Activated CD4-positive, alpha-beta T cell treated with anti-CD3 and anti-CD28 coated beads, Interleukin-2, amount 10 ng/mL, durations not matched to agents 7 days and 5 days (primary cell): Measurements from ENCODE around the gene SNED1. TPM values are rescaled to one million over a fixed set of nuclear protein-coding genes. Genes with fewer than 3 reads are reported as not detected.
A peak's percentile ranks its signal among the peaks of the same experiment; 100 is the strongest.

Experiments
- CTCF ChIA-PET: fragments of 350-600 bp; sonication (Branson Sonifier 250); formaldehyde crosslinking; loops from one replicate; lab custom pipeline; 2021; ENCODE audit warnings: antibody characterized with exemption; lab: Charles Lee
- POLR2A ChIA-PET: fragments of 350-600 bp; sonication (Branson Sonifier 250); formaldehyde crosslinking; loops from one replicate; lab custom pipeline; 2021; ENCODE audit warnings: antibody characterized with exemption; lab: Charles Lee
- DNase-seq: peaks from one replicate; pipeline ENCODE4 v3.0.0-alpha.2; 2020
- H3K27ac Mint-ChIP-seq: one replicate; pipeline ENCODE4 v1.8.0; 2021; ENCODE audit warnings: mild to moderate bottlenecking, moderate library complexity, mixed read lengths
- H3K27me3 Mint-ChIP-seq: one replicate; pipeline ENCODE4 v1.8.0; 2021; ENCODE audit warnings: mixed read lengths
- H3K36me3 Mint-ChIP-seq: one replicate; pipeline ENCODE4 v1.8.0; 2021; ENCODE audit warnings: low read depth, mixed read lengths
- H3K4me1 Mint-ChIP-seq: one replicate; pipeline ENCODE4 v1.8.0; 2021; ENCODE audit warnings: mixed read lengths
- H3K4me3 Mint-ChIP-seq: one replicate; pipeline ENCODE4 v1.8.0; 2021; ENCODE audit warnings: mild to moderate bottlenecking, moderate library complexity, mixed read lengths
- H3K9me3 Mint-ChIP-seq: one replicate; pipeline ENCODE4 v1.8.0; 2021; ENCODE audit warnings: mixed read lengths
- total RNA-seq, 2 experiments: library from RNA; stranded (reverse); gene quantifications; one replicate each; pipeline ENCODE4 v1.2.3, GENCODE V29; 2021

SNED1 gene
- total RNA-seq, 2 experiments from 2014 or later = 6.1 to 8.6 TPM

DNA sequence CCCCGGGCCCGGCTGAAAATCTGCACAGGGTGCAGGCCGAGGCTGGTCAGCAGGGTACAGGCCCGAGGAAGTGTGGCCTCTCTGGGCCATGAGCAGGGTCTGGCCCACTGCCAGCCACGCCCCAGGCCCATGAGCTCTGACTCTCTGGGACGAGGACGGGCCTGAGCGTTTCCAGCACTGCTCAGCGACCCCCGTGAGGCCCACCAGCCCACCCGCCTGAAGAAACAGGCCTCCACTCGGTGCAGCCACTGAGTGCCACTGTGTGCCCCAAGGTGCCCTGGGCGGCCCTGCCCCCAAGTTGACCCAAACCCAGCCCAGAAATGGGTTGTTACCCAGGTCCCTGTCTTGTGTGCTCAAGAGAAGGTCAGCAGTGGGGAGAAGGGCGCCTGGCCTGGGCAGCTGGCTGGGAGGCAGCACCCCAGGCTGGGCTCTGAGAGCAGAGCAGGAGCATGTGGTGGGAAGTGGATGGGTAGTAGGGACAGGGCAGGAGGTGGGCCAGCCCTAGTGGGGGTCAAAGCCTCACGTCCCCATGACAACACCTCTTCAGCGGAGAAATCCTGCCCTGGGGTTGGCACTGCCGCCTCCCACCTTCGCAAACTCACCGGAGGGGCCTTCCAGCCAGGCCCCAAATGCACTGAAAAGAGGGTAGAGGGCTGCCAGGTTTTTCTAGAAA is 2.1 kb upstream of the SNED1 start:
- Mint-ChIP-seq H3K27me3 (peaks cover 20% of the 10 kb centered on the region), H3K36me3 (no peaks in the 10 kb centered on the region), H3K9me3 (no peaks in the 10 kb centered on the region), H3K27ac (no peak overlapping the region), H3K4me3 (no peak overlapping the region), H3K4me1 (peaks cover 3% of the 10 kb centered on the region)
- DNase-seq = no peak
- ChIA-PET POLR2A (no interaction called here), CTCF (no interaction called here)

DNA sequence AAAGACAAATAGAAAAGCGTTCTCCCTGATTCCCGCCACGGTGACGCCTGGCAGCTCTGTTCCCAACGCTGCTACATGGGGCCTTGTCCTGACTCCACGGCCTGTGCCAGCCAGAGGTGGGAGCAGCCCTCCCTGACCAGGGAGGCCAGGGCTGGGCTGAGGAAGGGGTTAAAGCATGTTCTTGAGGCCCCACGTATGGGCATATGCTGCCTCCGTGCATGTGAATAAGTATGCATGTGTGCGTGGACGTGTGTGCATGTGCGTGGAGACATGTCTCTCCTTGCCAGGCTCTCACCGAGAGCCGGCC is 1.6 kb upstream of the SNED1 start:
- POLR2A ChIA-PET = no interaction called here
- H3K36me3 Mint-ChIP-seq = no peaks in the 10 kb centered on the region
- H3K27me3 Mint-ChIP-seq = peaks cover 20% of the 10 kb centered on the region
- no peak overlapping the region for H3K4me3 Mint-ChIP-seq
- H3K4me1 Mint-ChIP-seq = peaks cover 3% of the 10 kb centered on the region
- H3K27ac Mint-ChIP-seq = no peak overlapping the region
- CTCF ChIA-PET = no interaction called here
- no peak for DNase-seq
- H3K9me3 Mint-ChIP-seq = no peaks in the 10 kb centered on the region

- Mint-ChIP-seq H3K9me3 (no peaks in the 10 kb centered on the region), H3K27me3 (peaks cover 20% of the 10 kb centered on the region), H3K36me3 (no peaks in the 10 kb centered on the region), H3K4me3 (no peak overlapping the region), H3K4me1 (peaks cover 3% of the 10 kb centered on the region), H3K27ac (no peak overlapping the region)
- ChIA-PET CTCF (no interaction called here), POLR2A (no interaction called here)
- no peak for DNase-seq
Observed at GRCh38 chr2:240997141-240997855, 1.1 kb upstream of the SNED1 start.

DNA sequence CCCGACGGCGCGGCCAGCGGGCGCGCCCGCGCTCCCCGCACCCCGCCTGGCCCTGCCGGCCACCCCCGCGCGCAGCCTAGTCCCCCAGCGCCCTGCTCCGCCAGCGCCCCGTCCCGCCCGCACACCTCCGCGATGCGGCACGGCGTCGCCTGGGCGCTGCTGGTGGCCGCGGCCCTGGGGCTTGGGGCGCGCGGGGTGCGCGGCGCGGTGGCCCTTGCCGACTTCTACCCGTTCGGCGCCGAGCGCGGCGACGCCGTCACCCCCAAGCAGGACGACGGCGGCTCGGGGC is 232 bp downstream of the SNED1 start:
- DNase-seq = no peak
- Mint-ChIP-seq H3K4me3 (no peak overlapping the region), H3K27ac (no peak overlapping the region), H3K27me3 (peaks cover 20% of the 10 kb centered on the region), H3K9me3 (peaks cover 4% of the 10 kb centered on the region), H3K36me3 (no peaks in the 10 kb centered on the region), H3K4me1 (peaks cover 3% of the 10 kb centered on the region)
- CTCF ChIA-PET = interaction anchor here (1.0 kb wide), 1 partner anchor 50 kb away, joined by 3 read pairs; no protein-coding TSS in a partner anchor
- POLR2A ChIA-PET = no interaction called here

- Mint-ChIP-seq H3K27me3 (peaks cover 20% of the 10 kb centered on the region), H3K4me3 (no peak overlapping the region), H3K36me3 (no peaks in the 10 kb centered on the region), H3K4me1 (peaks cover 5% of the 10 kb centered on the region), H3K9me3 (peaks cover 9% of the 10 kb centered on the region), H3K27ac (no peak overlapping the region)
- CTCF ChIA-PET = no interaction called here
- POLR2A ChIA-PET = interaction anchor here (0.5 kb wide), 1 partner anchor 57 kb away, joined by 3 read pairs; no protein-coding TSS in a partner anchor
- no peak for DNase-seq
Observed at GRCh38 chr2:240998995-240999791, 775 bp downstream of the SNED1 start.

GRCh38 chr2:240999873-241000541 is 1.6 kb downstream of the SNED1 start:
- Mint-ChIP-seq H3K4me3 (no peak overlapping the region), H3K36me3 (no peaks in the 10 kb centered on the region)

DNA sequence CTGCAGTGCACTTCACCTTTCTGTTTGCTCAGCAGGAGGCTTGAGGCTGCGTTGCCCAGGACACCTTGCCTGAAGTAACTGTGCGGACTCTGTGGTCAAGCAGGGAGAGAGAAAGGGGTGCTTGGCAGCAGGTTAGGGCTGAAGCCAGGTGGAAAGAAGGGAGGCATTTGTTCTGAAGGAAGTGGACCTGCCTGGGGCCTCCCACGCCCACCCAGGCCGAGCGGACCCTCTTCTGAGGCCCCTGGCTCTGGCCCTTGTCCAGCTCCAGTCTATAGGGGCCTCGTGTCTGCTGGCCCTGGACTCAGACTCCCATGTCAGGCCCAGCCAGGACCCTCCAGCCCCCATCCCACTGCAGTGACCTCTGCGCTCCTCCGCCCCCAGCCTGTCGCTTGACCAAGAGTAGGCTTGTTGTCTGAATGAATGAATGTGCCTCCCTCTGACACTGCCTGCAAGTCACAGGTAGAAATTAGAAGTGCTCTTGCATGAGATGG is 2.5 kb downstream of the SNED1 start:
- Mint-ChIP-seq H3K27me3 (peaks cover 26% of the 10 kb centered on the region), H3K36me3 (peaks cover 3% of the 10 kb centered on the region), H3K9me3 (peaks cover 17% of the 10 kb centered on the region), H3K4me3 (no peak overlapping the region), H3K4me1 (peaks cover 5% of the 10 kb centered on the region), H3K27ac (no peak overlapping the region)
- ChIA-PET POLR2A (no interaction called here), CTCF (no interaction called here)
- no peak for DNase-seq

More at GRCh38 chr2:240999873-241000541, 1.6 kb downstream of the SNED1 start:
- Mint-ChIP-seq H3K27me3 (peaks cover 20% of the 10 kb centered on the region), H3K27ac (no peak overlapping the region), H3K4me1 (peaks cover 5% of the 10 kb centered on the region), H3K9me3 (peaks cover 9% of the 10 kb centered on the region)
- POLR2A ChIA-PET = interaction anchor here (0.5 kb wide), 1 partner anchor 58 kb away, joined by 3 read pairs; no protein-coding TSS in a partner anchor
- CTCF ChIA-PET = interaction anchor here (0.5 kb wide), 1 partner anchor 555 kb away, joined by 3 read pairs; no protein-coding TSS in a partner anchor
- peak; percentile 5 for DNase-seq

GRCh38 chr2:241001413-241002274 is 3.2 kb downstream of the SNED1 start:
- CTCF ChIA-PET = no interaction called here
- H3K4me1 Mint-ChIP-seq = peaks cover 5% of the 10 kb centered on the region
- POLR2A ChIA-PET = no interaction called here
- peak; percentile 5 for DNase-seq
- no peak overlapping the region for H3K27ac Mint-ChIP-seq
- peaks cover 22% of the 10 kb centered on the region for H3K9me3 Mint-ChIP-seq
- H3K27me3 Mint-ChIP-seq = peaks cover 29% of the 10 kb centered on the region
- H3K4me3 Mint-ChIP-seq = no peak overlapping the region
- peaks cover 3% of the 10 kb centered on the region for H3K36me3 Mint-ChIP-seq

DNA sequence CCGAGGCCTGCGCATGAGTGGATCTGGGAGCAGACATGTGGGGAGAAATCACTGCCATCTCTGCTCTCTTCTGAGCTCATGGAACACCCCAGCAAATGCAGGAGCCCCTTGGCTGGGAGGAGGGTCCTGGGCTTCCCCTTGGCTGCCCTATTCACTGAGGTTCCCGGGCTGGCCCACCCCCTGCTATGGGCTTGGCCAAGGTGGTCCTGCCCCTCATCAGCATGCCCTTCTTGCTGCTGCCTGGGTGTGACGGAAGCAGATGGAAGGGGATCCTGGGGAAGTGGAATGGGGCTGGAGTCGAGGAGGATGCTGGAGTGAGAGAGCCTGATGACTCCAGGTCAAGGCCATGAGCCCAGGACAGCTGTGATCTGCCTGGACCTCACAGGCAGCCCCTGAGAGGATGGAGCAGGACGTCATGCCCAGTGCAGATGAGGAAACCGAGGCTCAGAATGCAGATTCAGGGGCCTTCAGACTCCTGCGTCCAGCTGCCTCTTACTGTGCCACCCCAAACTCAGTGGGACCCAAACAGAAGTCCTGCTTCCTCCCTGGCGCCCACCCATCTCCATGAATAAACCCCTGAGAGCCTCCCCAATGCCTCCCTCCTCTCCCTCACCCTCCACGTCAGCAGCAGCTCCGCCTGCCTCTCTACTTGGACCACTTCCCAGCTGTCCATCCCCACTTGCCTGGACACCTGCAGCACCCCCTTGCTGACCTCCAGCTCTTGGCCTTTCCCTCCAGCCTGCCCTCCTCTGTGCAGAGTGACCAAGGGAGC is 4.0 kb downstream of the SNED1 start:
- CTCF ChIA-PET = no interaction called here
- Mint-ChIP-seq H3K36me3 (peaks cover 3% of the 10 kb centered on the region), H3K4me1 (peaks cover 4% of the 10 kb centered on the region), H3K27me3 (peaks cover 27% of the 10 kb centered on the region), H3K4me3 (no peak overlapping the region), H3K9me3 (peaks cover 22% of the 10 kb centered on the region), H3K27ac (no peak overlapping the region)
- no peak for DNase-seq
- POLR2A ChIA-PET = no interaction called here

GRCh38 chr2:241003047-241003360 is 4.6 kb downstream of the SNED1 start:
- H3K4me1 Mint-ChIP-seq = peaks cover 2% of the 10 kb centered on the region
- H3K27me3 Mint-ChIP-seq = peaks cover 25% of the 10 kb centered on the region
- no peak overlapping the region for H3K27ac Mint-ChIP-seq
- H3K4me3 Mint-ChIP-seq = no peak overlapping the region
- peaks cover 22% of the 10 kb centered on the region for H3K9me3 Mint-ChIP-seq
- peak; percentile 3 for DNase-seq
- peaks cover 3% of the 10 kb centered on the region for H3K36me3 Mint-ChIP-seq
- ChIA-PET CTCF (no interaction called here), POLR2A (no interaction called here)

DNA sequence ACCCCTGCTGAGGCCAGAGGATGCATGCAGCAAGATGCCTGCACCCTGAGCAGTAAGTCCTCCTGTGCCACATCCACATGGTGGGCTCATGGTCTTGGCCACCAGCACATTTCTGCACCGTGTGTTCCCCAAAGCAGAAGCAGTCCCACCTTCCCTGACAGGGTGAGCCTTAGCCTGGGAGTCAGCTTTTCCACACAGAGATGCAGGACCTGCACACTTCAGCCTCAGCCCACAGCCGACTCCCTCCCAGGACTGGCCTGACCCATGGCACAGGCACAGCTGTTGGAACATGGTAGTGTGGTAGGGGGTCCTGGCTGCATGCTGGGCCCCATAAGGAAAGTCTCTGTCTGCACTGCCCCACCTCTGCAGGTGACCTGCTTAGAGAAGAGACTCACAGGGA is 5.0 kb downstream of the SNED1 start:
- Mint-ChIP-seq H3K27me3 (peaks cover 25% of the 10 kb centered on the region), H3K27ac (no peak overlapping the region), H3K4me1 (peaks cover 2% of the 10 kb centered on the region), H3K9me3 (peaks cover 22% of the 10 kb centered on the region), H3K4me3 (no peak overlapping the region), H3K36me3 (peaks cover 3% of the 10 kb centered on the region)
- ChIA-PET POLR2A (no interaction called here), CTCF (no interaction called here)
- peak; percentile 4 for DNase-seq
